HG02588 (cell line): ENCODE results near the gene CHD5.

Source experiments
- ATAC-seq: cut with Tn5 transposase; IDR thresholded peaks from one replicate; pipeline ENCODE4 v1.9.1; 2021; ENCODE audit warnings: mild to moderate bottlenecking, moderate library complexity; ENCODE audit not compliant: unreplicated experiment

Gene CHD5

DNA sequence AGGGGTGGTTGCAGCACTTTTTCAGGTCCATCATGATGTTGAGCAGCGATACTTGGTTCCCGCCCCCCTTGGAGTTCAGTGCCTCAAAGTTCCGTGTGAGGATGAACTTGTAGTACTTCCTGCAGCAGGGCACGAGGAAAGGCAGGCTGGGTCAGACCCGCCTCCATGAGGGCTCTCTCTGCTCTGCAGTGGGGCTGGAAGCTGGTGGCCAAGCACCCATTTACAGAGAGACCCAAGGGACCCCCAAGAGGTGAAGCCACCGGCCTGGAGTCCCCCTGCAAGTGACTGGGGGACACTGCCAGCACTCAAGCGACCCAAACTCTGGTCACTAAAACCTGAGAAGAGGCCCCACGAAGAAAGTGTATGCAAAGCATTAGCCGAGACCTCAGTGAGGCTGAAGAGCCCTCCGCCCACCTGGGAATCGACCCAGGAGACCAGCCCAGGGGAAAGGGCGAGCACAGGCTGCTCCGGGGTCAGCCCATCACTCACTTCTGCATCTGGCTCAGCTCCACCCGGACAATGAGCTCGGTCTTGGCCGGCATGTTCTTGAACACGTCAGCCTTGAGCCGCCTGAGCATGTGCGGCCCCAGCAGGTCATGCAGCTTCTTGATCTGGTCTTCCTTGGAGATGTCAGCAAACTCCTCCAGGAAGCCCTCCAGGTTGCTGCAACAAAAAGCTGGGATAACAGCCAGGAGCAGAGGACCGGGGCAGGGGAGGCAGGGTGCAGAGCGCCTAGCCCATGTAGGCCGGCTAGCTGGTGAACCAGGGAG is 45.2 kb downstream of the CHD5 start:
- ATAC-seq = no peak

- no peak for ATAC-seq
Measured at GRCh38 chr1:6134206-6134605, 45.9 kb downstream of the CHD5 start.

DNA sequence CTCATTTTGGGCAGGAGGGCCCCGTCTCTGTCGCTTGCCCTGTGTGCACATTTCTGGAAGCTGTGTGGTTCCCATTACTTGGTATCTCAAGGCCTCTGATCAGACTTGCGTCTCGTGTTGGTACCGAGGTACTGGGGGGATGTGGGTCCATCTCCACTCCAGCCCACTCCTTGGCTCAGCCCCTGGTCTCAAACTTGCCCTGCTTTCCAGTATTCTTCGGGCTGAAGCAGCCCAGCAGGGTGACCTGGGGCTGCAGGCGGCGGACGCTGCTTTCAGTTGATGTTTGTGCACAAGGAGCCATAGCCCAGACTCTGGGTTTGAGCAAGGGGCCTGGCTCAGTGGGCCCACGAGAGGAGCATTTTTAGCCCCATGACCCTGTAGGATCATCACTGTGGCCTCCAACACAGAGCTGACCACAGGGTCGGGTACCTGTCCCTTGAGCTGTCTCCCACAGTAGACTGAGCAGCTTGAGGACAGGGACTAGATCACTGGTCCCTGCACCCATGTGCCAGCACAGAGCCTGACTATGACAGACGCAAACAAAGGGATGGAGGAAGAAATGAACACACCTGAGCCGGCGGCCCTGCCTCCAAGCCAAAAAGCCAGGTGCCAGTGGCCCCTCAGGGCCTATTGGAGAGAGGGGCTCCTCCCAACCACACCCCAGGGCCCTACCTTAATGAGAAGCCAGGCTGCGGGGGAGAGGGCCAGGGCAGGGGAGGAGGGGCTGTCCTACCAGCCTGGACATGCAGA is 46.8 kb downstream of the CHD5 start:
- ATAC-seq = no peak

DNA sequence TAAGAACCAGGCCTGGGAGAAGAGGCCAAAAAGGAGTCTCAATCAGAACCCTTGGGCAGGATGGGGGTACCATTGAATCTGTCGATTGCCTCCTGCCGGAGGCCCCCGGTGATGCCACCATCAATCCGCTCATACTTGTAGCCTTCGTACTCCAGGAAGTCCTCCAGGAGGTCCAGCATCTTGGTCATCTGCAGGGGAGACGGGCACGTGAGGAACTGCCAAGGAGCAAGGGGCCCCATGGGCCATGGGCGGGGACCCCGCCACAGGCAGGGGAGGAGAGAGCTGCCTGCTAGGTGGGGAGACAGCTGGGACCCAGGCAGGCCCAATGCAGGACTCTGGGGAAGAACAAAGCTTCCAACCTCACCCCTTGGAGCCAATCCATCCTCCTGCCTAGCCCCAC is 48.6 kb downstream of the CHD5 start:
- ATAC-seq = no peak

DNA sequence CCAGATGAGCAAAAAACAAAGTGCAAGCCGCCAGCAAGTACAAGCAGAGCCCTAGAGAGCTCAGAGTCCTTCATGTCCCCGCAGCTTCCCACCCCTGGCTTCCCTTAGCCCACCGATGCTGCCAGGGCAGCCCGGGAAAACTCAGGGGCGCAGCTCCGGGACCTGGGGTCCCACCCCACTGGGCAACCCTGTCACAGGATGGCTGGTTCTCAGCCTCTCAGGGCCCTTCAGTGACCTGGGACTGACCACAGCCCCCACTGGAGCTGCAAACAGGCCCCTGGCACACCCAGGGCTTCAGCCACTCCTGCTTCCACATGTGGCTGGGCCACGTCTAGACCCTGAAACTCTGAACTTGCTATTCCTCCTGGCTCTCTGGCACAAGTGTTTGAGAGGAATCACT is 49.5 kb downstream of the CHD5 start:
- ATAC-seq = no peak

- no peak for ATAC-seq
Measured at GRCh38 chr1:6130036-6130435, 50.1 kb downstream of the CHD5 start.

DNA sequence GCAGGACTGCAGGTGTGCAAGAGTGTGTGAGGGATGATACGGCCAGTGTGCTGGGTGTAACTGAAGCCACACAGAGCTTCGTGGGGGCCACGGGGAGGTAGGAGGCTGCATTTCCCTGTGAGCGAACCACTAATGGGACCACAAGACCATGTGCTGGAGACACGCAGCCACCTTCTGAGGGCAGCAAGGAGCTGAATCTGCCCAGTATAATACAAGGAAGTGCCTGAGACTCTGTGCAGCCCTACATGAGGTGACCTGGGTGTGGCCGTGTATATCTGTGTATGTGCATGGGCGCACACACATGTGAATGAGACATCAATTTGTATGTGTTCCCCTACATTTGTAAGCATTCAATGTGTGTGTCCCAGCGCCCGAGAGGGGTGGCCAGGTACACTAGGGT is 50.8 kb downstream of the CHD5 start:
- no peak for ATAC-seq

GRCh38 chr1:6128276-6129081 is 51.6 kb downstream of the CHD5 start:
- no peak for ATAC-seq

DNA sequence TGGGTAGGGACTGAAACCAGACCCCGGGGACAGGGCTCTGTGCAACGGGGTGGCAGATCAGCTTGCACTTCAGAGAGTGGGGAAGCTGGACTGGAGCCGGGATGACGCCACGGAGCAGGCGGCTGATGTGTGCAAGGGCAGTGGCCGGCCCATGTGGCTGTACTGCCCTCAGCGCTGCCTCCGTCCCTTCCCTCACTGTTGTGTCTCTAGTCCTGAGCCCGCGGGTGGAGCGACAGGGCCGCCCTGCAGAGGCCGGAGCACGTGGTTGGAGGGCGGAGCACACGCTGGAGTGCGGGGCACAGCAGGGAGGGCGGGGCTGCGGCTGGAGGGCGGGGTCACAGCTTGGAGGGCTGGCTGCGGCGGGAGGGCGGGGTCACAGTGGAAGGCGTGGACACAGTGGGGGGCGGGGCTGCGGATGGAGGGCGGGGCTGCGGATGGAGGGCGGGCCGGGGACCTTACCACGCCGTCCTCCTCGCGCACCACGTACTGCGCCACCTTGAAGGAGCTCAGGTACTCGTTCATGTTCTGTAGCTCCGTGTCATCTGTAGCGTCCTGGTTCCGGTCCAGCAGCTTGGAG is 52.4 kb downstream of the CHD5 start:
- ATAC-seq = no peak

- no peak for ATAC-seq
Measured at GRCh38 chr1:6126521-6127067, 53.5 kb downstream of the CHD5 start.

DNA sequence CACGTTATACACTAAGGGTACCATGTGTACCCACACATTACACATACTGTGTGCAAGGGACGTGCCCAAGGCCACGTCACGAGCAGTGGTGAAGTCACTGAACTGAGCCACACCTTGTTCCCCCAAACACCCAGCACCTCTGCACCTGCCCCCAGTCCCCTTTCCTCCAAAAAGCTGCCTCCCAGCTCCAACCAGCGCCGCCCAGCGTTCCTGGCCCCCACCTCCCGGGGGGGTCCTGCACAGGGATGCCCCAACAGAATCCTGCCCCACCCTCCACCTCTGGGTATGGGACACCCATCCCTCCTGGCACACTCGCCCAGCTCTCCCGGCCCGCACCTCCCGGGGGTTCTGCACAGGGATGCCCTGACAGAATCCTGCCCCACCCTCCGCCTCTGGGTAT is 54.1 kb downstream of the CHD5 start:
- ATAC-seq = no peak

DNA sequence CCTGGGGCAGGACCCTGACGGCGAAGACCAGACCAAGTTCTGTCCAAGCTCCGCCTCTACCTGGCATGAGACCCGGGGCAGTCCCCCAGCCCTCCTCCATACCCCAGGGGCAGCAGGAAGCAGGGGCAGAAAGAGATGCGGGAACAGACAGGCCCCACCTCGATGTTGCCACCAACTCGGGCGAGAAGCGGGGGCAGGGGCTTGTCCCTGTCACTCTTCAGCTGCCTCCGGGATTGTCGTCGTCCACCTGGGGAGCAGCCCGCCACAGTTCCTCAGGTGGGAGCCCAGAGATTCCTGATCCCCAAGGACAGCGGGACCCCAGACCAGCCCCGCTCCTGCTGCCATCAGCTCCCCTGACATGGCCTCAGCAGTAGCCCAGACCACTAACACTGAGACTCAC is 54.8 kb downstream of the CHD5 start:
- ATAC-seq = no peak

- ATAC-seq = no peak
Measured at GRCh38 chr1:6124746-6125365, 55.3 kb downstream of the CHD5 start.

DNA sequence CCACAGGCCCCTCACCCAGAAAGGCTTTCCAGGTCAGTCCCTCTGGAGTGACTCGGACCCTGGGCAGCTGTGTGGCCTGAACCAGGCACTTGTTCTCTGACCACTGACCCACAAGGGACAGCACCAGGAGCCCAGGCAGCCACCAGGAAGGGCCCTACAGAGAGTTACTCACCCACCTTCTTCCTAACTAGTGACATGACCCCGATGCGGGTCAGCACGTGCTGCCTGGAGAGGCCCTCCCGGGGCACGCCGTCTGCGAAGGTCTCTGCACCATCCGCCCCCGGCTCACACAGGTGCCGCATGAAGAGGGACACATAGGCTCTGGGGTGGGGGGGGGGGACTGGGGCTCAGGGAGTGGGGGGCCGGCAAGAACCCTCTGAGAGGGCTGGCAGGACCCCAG is 55.8 kb downstream of the CHD5 start:
- ATAC-seq = no peak

GRCh38 chr1:6123816-6124215 is 56.3 kb downstream of the CHD5 start:
- ATAC-seq = no peak

DNA sequence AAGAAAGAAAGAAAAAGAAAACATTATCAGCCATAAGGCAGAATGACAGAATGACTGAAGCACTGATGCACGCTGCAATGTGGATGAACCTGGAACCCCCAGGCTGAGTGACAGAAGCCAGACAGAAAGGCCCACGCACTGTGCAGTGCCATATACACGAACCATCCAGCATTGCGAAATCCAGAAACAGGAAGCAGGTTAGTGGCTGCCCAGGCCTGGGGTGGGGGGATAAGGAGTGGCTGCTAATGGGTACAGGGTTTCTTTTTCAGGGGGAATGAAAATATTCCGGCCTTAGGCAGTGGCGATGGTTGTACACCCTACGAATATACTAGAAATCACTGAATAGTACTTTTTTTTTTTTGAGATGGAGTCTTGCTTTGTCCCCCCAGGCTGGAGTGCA is 57.0 kb downstream of the CHD5 start:
- ATAC-seq = no peak

- ATAC-seq = no peak
Measured at GRCh38 chr1:6121651-6122370, 58.3 kb downstream of the CHD5 start.

DNA sequence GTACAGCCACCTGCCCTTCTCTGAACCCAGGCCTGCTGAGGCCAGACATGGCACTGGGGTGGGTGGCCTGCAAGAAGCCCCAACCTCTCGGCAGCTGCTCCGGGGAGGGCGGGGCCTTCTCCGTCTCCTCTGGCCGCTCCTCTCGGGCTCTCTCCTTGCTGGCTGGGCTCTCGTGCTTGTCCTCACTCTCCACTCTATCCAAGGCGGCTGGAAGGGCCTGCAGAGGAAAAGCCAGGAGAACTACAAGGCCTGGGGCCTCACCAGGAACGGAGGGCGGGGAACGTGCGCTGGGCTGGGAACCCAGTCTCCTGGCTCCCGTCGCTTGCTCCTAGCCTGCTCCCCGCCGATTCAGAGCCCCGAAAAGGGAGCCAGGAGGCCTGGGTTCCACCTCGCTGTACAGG is 59.1 kb downstream of the CHD5 start:
- no peak for ATAC-seq

GRCh38 chr1:6118415-6118814 is 61.7 kb downstream of the CHD5 start:
- no peak for ATAC-seq

DNA sequence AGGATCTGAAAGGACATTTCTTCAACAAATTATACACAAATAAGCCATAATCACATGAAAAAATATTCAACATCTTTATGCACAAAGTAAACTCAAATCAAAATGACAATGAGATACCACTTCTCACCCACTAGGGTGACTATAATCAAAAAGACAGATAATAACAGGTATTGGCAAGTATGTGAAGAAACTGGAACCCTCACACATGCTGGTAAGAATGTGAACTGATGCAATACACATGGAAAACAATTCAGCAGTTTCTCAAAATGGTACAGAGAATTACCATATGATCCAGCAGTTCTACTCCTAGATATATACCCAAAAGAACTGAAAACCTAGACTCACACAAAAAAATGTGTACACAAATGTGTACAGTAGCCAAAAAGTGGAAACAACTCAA is 62.5 kb downstream of the CHD5 start:
- ATAC-seq = no peak
